Spleen (tissue), 7 donors: ENCODE data around the gene BANP.

Experiments used
- POLR2A ChIP-seq, 3 donors: fragments of 450-650 bp; IDR thresholded peaks; one replicate each; pipeline ENCODE4 v1.5.1; 2017; ENCODE audit warnings: antibody characterized with exemption in 3 of 3, mild to moderate bottlenecking in 1 of 3
- POLR2AphosphoS5 ChIP-seq, 3 donors: sonication (generic); formaldehyde crosslinking; IDR thresholded peaks; one replicate each; pipeline ENCODE4 v1.5.1; 2017; ENCODE audit warnings: antibody characterized with exemption in 3 of 3
- TF ChIP-seq, protein P1 (sequence below), 11 experiments: fragments of 200-600 bp in 7 of 11; fragments of 450-650 bp in 4 of 11; sonication (generic) in 4 of 11; IDR thresholded peaks in 8 of 11; conservative IDR thresholded peaks in 3 of 11; 1 replicate in 7 of 11; 2 replicates in 4 of 11; pipeline versions ENCODE4 v1.4.0 to v1.8.0; 2016 to 2021; ENCODE audit warnings: antibody characterized with exemption in 11 of 11, inconsistent platforms in 4 of 11, mild to moderate bottlenecking in 1 of 11
- donor health status: DM: no; HTN: no; CAD: no; lungs with moderate emphysema.
- donor health status: DM: no; HTN: no; CAD: no.
- donor health status: DM: no; HTN: no; CAD: no.

DNA sequence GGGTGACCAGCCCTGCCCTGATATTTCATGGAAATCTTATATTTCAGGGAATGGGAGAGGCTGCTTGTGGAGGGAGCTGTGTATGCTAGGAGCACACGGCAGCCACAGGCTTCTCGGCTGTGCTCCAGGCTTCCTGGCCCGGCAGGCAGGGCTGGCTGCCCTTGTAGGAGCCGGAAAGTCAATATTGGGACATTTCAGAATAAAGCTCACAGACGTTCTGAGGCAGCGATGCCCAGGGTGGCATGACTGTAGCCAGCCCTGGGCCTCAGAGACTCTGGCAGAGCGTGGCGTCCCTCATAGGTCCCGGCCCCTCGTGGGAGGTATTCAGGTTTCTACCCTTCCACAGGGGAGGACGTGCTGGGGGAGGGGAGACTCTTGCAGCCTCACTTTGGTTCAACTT is 65.7 kb downstream of the BANP start:
- TF ChIP-seq, protein P1, sequence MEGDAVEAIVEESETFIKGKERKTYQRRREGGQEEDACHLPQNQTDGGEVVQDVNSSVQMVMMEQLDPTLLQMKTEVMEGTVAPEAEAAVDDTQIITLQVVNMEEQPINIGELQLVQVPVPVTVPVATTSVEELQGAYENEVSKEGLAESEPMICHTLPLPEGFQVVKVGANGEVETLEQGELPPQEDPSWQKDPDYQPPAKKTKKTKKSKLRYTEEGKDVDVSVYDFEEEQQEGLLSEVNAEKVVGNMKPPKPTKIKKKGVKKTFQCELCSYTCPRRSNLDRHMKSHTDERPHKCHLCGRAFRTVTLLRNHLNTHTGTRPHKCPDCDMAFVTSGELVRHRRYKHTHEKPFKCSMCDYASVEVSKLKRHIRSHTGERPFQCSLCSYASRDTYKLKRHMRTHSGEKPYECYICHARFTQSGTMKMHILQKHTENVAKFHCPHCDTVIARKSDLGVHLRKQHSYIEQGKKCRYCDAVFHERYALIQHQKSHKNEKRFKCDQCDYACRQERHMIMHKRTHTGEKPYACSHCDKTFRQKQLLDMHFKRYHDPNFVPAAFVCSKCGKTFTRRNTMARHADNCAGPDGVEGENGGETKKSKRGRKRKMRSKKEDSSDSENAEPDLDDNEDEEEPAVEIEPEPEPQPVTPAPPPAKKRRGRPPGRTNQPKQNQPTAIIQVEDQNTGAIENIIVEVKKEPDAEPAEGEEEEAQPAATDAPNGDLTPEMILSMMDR (IDR thresholded peaks at IDR 0.05 in 8 of 11, conservative IDR thresholded peaks at IDR 0.05 in 3 of 11), result no peak
- TF ChIP-seq POLR2AphosphoS5 (IDR thresholded peaks at IDR 0.05), result no peak
- TF ChIP-seq POLR2A (IDR thresholded peaks at IDR 0.05), result no peak
